ENCODE results near the gene ACBD4.

GRCh38 chr17:45127207-45127547, 8.3 kb upstream of the ACBD4 start:
- no peak for TF ChIP-seq EZH2 (IDR thresholded peaks at IDR 0.05; ENCODE audit: borderline replicate concordance, low read depth, low read length, poor library complexity, severe bottlenecking)
- TF ChIP-seq, protein P1, sequence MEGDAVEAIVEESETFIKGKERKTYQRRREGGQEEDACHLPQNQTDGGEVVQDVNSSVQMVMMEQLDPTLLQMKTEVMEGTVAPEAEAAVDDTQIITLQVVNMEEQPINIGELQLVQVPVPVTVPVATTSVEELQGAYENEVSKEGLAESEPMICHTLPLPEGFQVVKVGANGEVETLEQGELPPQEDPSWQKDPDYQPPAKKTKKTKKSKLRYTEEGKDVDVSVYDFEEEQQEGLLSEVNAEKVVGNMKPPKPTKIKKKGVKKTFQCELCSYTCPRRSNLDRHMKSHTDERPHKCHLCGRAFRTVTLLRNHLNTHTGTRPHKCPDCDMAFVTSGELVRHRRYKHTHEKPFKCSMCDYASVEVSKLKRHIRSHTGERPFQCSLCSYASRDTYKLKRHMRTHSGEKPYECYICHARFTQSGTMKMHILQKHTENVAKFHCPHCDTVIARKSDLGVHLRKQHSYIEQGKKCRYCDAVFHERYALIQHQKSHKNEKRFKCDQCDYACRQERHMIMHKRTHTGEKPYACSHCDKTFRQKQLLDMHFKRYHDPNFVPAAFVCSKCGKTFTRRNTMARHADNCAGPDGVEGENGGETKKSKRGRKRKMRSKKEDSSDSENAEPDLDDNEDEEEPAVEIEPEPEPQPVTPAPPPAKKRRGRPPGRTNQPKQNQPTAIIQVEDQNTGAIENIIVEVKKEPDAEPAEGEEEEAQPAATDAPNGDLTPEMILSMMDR (conservative IDR thresholded peaks at IDR 0.05; ENCODE audit: low read depth, low read length), result no peak
